ENCODE measurements around the gene UBE2D2.

DNA sequence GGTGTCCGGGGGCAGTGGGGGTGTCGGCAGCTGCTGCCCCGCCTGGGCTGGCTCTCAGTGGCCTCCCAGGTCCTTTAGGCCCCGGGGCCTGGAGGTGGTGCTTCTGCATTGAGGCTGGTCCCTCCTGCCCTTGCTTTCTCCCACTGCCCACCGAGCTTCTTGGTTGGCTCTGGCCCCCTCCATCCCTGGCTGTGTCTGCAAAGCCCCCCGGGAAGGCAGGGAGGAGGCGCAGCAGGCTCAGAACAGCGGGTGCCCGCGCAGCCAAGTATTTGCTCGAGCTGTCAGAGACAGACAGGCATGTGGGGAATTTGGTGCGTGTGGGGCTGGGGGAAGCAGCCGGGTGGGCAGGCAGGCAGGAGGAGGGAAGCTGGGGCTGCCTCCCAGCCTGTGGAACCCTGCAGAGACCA is 98.6 kb downstream of the UBE2D2 start:
- TF ChIP-seq, protein P1, sequence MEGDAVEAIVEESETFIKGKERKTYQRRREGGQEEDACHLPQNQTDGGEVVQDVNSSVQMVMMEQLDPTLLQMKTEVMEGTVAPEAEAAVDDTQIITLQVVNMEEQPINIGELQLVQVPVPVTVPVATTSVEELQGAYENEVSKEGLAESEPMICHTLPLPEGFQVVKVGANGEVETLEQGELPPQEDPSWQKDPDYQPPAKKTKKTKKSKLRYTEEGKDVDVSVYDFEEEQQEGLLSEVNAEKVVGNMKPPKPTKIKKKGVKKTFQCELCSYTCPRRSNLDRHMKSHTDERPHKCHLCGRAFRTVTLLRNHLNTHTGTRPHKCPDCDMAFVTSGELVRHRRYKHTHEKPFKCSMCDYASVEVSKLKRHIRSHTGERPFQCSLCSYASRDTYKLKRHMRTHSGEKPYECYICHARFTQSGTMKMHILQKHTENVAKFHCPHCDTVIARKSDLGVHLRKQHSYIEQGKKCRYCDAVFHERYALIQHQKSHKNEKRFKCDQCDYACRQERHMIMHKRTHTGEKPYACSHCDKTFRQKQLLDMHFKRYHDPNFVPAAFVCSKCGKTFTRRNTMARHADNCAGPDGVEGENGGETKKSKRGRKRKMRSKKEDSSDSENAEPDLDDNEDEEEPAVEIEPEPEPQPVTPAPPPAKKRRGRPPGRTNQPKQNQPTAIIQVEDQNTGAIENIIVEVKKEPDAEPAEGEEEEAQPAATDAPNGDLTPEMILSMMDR (IDR thresholded peaks at IDR 0.05), result no peak
- TF ChIP-seq EZH2 (IDR thresholded peaks at IDR 0.05; ENCODE audit: borderline replicate concordance, insufficient read depth, low read depth, low read length, poor library complexity, severe bottlenecking), result no peak

Measured in B cell (primary cell).